Measurements from ENCODE around the gene CHMP2A. TPM values are rescaled to one million over a fixed set of nuclear protein-coding genes. Genes with fewer than 3 reads are reported as not detected.
"Not testable (repeated sequence)": the region's sequence is repeated elsewhere in the genome, so short reads cannot be mapped to it uniquely, and the experiment has no call there.

Gene CHMP2A
- 124 and 127 TPM in 2 replicates for total RNA-seq

DNA sequence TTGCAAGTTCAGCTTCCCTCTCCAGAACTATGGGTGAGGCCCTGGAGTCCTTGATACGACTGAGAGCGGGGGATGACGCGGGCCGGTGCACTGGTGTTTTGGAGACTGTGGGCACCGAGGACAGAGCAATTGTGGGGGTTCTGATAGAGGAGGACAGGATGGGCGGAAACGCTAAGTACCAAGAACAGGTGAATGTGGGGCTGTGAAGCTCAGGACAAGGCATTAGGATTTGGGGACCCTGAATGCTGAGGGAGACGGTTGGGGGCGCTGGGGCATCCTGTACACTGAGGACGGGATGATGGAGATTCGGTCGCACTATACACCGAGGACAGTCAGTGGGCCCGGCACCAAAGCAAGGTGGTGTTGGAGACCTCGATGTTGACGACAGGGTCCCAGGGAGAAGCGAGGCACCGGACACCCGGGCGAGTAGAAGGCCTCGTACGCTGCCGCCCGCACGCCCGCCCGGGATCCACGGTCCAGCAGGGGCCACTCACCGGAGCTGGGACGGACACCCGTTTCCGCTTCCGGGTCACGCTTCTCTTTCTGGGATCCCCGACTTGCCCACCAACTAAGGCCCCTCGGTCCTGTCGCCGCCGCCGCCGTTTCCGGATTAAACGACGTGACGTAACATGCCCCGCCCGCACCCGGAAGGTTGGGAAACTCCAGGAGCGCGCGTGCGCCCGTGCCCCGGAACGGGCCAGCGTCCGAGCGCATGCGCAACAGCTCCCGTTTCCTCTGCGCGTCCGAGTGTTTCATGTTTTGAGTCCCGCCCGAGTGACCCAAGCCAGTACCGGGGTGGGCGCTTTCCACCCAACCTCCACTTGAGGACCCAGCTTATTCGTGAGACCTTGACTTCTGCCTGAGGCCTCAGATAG is at the start of gene CHMP2A:
Gene CHMP2A, minus strand, starts transcription at position 612 of the 875 bp plus-strand sequence. CDS start 893 bp downstream, outside the sequence.
- peak; percentile 85 for DNase-seq (ENCODE audit: low read depth)

- DNase-seq (ENCODE audit: low read depth) = no peak
Observed at GRCh38 chr19:58586133-58586765, 31.3 kb upstream of the CHMP2A start.

DNA sequence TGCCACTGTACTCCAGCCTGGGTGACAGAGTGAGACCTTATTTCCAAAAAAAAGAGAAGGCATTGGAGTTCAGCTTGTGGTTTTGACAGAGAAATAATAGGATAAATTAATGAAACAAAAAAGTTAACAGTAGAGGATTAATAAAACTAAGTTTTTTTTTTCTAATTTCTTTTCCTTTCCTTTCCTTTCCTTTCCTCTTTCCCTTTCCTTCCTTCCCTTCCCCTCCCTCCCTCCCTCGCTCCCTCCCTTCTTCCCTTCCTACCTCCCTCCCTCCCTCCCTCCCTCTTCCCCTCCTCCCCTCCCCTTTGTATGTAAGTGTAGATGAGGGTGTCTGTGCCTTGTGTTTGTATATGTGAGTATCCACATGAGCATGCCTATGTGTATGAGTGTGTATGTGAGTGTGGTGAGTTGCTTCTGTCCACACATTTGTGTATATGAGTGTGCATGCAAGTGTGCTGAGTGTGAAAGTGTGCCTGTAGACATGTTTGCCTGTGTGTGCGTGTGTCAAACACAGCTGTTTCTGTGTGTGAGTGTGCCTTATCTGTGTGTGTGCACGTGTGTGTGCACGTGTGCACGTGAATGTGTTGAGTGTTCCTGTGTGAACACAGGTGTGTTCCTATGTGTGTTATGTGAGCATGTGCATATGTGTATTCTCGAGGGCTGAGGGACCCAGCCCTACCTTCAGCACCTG is 30.7 kb upstream of the CHMP2A start:
- no peak for DNase-seq (ENCODE audit: low read depth)

GRCh38 chr19:58584498-58585441 is 29.9 kb upstream of the CHMP2A start:
- DNase-seq (ENCODE audit: low read depth) = no peak

DNA sequence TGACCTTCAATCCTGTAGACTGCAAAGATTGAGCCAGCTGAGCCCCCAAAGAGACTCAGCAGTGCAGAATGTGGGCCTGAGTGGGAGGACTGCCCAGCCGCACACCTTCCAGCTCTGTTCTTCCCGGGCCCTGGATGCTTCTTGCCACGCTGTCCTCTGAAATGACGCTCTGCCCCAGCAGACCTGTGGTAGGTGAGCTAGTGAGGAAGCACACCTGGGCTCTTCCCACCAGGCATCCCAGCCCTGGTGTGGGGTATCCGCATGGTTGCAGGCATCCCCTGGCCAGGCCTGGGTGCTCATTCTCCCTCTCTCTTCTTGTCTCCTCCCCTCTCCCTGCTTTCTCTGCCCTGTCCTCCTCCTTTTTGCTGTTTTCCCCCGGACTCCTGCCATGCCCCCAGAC is 28.1 kb upstream of the CHMP2A start:
- no peak for DNase-seq (ENCODE audit: low read depth)

DNA sequence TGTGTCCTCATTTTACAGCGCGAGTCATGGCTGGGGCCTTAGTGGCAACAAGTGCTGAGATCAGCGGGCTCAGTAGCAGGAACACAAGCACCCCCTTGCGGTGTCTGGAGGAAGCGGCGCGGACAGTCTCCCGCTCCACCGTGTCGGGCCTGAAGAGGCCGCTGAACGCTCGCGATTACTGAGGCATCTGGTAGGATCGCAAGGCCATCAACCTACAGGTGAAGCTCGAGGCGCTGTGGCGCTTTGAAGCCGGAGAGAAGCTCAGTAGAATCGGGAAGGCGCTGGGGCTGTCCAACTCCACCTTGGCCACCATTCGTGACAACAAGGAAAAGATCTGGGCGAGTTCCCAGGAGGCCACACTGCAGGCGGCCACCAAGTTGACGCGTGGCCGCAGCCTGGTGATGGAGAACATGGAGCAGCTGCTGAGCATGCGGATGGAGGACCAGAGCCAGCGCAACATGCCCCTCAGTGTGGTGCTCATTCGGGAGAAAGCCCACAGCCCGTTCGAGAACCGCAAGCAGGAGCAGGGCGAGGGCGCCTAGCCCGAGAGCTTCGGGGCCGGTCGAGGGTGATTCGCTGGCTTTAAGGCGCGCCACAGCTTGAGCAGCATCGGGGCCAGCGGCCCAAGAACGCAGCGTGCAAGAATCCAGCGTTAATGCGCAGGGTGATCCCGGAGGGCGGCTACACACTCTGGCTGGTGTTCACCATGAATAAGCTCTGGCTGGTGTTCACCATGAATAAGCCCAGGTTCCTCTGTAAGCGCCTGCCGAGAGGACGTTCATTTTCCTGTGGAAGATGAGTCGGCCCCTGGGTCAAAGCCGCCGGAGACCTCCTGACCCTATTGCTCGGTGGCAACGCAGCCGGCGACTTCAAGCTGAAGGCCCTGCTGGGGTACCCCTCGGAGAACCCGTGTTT is 26.6 kb upstream of the CHMP2A start:
- peak; percentile 74 for DNase-seq (ENCODE audit: low read depth)

GRCh38 chr19:58579473-58580142 is 24.7 kb upstream of the CHMP2A start:
- no peak for DNase-seq (ENCODE audit: low read depth)

- DNase-seq (ENCODE audit: low read depth) = no peak
Observed at GRCh38 chr19:58578012-58578925, 23.4 kb upstream of the CHMP2A start.

GRCh38 chr19:58577581-58577980 is 22.7 kb upstream of the CHMP2A start:
- not testable (repeated sequence) for DNase-seq (ENCODE audit: low read depth)

- DNase-seq (ENCODE audit: low read depth) = peak; percentile 78
Observed at GRCh38 chr19:58575183-58576041, 20.5 kb upstream of the CHMP2A start.

DNA sequence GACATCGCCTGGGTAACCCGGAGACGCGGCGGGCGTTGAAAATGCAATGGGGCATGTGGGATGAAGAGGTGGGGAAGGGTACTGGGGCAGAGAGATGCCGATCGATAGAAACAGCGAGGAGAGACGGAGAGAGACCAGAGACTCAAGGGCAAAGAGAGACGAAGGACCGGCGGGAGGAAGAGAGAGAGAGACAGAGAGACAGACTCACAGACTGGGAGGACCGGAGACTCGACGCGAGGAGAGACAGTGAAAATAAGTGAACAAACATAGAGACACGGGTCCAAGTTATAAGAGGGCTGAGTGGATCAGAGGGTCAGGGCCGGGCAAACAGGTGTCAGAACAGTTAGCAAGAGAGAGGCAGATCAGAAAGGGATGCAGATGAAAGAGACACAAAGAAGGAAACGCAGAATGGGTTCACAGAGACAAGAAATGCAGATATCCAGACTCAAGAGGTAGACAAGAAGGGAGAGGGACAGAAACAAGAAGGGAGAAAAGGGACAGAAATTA is 18.8 kb upstream of the CHMP2A start:
- no peak for DNase-seq (ENCODE audit: low read depth)

DNA sequence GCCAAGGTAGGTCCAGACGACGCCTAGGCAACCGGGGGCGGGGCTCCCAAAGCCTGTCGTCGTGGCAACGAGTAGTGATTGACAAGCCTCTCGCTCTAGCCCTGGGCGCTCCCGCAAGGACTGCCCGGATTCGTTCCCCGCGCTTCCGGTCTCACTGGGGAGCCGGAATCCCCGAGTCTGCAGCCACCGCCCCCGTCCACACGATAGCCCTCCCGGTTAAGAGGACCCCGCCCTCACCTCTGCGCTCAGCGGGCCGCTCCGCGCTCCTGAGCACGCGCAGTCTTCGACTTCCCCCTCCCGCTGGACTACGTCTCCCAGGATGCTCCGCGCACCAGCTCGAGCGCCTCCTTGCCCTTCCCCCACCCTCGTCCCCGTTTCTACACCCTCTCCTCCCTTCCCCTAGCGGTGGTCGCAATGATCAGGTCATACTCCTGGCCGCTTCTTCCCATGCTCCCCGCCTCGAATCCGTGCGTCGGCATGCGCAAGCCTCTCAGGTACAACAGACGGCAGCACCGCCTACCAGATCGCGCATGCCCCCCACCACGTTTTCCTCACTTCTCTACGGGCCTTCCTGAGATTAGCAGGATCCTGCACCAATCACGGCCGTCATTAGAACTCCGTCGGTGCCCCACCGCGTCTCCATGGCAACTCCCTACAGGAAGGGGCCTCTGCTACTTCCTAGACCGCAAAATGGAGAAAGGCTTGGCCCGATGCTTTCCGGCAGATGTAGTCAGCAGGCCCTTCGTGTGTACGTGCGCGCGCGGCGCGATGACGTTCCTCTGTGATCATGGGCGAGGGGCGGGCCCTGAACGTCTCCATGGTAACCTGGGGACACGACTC is 18.1 kb upstream of the CHMP2A start, which contains the start of gene MZF1:
Gene MZF1, minus strand, starts transcription at position 518 of the 840 bp plus-strand sequence. CDS start 1,946 bp downstream, outside the sequence.
- peak; percentile 100 for DNase-seq (ENCODE audit: low read depth)

- no peak for DNase-seq (ENCODE audit: low read depth)
Observed at GRCh38 chr19:58572026-58572817, 17.3 kb upstream of the CHMP2A start.

DNA sequence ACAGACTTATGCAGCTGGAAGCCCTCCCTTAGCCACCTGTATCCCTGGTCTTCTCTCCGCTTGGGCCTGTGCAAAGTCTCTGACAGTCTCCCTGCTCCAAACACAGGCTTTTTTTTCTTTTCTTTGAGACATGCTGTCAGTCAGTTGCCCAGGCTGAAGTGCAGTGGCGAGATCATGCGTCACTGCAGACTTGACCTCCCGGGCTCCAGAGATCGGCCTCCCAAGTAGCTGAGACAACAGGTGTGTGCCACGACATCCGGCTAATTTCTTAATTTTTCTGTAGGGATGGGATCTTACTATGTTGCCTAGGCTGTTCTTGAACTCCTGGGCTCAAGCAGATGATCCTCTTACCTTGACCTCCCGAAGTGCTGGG is 16.7 kb upstream of the CHMP2A start:
- no peak for DNase-seq (ENCODE audit: low read depth)

GRCh38 chr19:58570770-58571574 is 16.1 kb upstream of the CHMP2A start:
- DNase-seq (ENCODE audit: low read depth) = no peak
